HepG2 (cell line): ENCODE data around the gene ZKSCAN1. TPM values are rescaled to one million over a fixed set of nuclear protein-coding genes. Genes with fewer than 3 reads are reported as not detected.

Experiments
- ATAC-seq: fragments of 200-7000 bp; cut with Tn5 transposase; 3 replicates; pipeline ENCODE4 v1.9.1; 2020; ENCODE audit warnings: mild to moderate bottlenecking, moderate library complexity
- BruUV-seq: library from RNA; stranded (reverse); fragments of 400-500 nt; replicated peaks from 2 replicates; lab custom pipeline; 2021; lab: Mats Ljungman, UMichigan
- CTCF ChIA-PET: fragments of 300-600 bp; formaldehyde crosslinking; extraction: SDS; loops from one replicate; lab custom pipeline; 2021; ENCODE audit warnings: low total read pairs, inconsistent platforms, low intra/inter-chr PET ratio; lab: Yijun Ruan, JAX
- POLR2A ChIA-PET: fragments of 350-600 bp; sonication (Branson Sonifier 250); formaldehyde crosslinking; loops from one replicate; lab custom pipeline; 2020; ENCODE audit warnings: antibody characterized with exemption, inconsistent platforms; lab: Yijun Ruan, JAX
- DNase-seq: peaks from one replicate; pipeline ENCODE4 v3.0.0-alpha.2; 2015; ENCODE audit warnings: low spot score
- FAIRE-seq: peaks from 3 replicates; lab custom pipeline; 2011; peaks lifted over from hg19 to GRCh38; lab: Jason Lieb, UNC
- H2AFZ ChIP-seq: one replicate; pipeline ENCODE4 v1.6.1; 2011; ENCODE audit warnings: low read length, inconsistent platforms
- H3K27ac ChIP-seq: fragments of 300-600 bp; 3 replicates; pipeline ENCODE4 v1.8.0; 2011; ENCODE audit warnings: mixed run types, mild to moderate bottlenecking, mixed read lengths, low read length, inconsistent platforms; ENCODE audit not compliant: insufficient read depth; ENCODE audit errors: extremely low read length
- H3K27me3 ChIP-seq, 2 experiments: fragments of 200-600 bp in 1 of 2; 2 replicates in 1 of 2; 3 replicates in 1 of 2; pipeline versions ENCODE4 v1.6.0 to v1.8.0; 2011; ENCODE audit warnings: low read length in 2 of 2, mild to moderate bottlenecking in 2 of 2, moderate library complexity in 2 of 2, inconsistent platforms in 1 of 2; ENCODE audit not compliant: insufficient read depth in 2 of 2, control insufficient read depth in 1 of 2
- H3K36me3 ChIP-seq, 2 experiments: fragments of 200-600 bp in 1 of 2; replicated peaks in 1 of 2; 2 replicates in 1 of 2; 3 replicates in 1 of 2; pipeline versions ENCODE4 v1.5.1 to v1.8.0; 2011; ENCODE audit warnings: low read length in 2 of 2, inconsistent platforms in 1 of 2; ENCODE audit not compliant: insufficient read depth in 2 of 2, control insufficient read depth in 1 of 2
- H3K4me1 ChIP-seq: 2 replicates; pipeline ENCODE4 v1.5.1; 2012; ENCODE audit warnings: low read length, inconsistent platforms; ENCODE audit not compliant: insufficient read depth
- H3K4me2 ChIP-seq: 2 replicates; pipeline ENCODE4 v1.6.0; 2011; ENCODE audit warnings: low read depth, low read length, inconsistent platforms
- H3K4me3 ChIP-seq, 3 experiments: fragments of 200-600 bp in 1 of 3; sonication (generic), shearing (Covaris generic) in 1 of 3; replicated peaks in 1 of 3; 2 replicates each; pipeline ENCODE4 v1.5.1; 2011 to 2016; ENCODE audit warnings: low read length in 3 of 3, inconsistent platforms in 2 of 3, low read depth in 2 of 3, mild to moderate bottlenecking in 2 of 3, control low read depth in 1 of 3, mixed read lengths in 1 of 3; ENCODE audit not compliant: insufficient read depth in 1 of 3
- H3K79me2 ChIP-seq: one replicate; pipeline ENCODE4 v1.6.1; 2011; ENCODE audit warnings: low read length, inconsistent platforms; ENCODE audit not compliant: insufficient read depth
- H3K9ac ChIP-seq: 2 replicates; pipeline ENCODE4 v1.6.0; 2011; ENCODE audit warnings: mild to moderate bottlenecking, low read depth, low read length, inconsistent platforms; ENCODE audit not compliant: insufficient read depth
- H3K9me3 ChIP-seq: 2 replicates; pipeline ENCODE4 v1.5.1; 2012; ENCODE audit warnings: mild to moderate bottlenecking, low read length
- H4K20me1 ChIP-seq: 2 replicates; pipeline ENCODE4 v1.6.0; 2011; ENCODE audit warnings: inconsistent platforms, mild to moderate bottlenecking, low read length, moderate library complexity; ENCODE audit not compliant: insufficient read depth
- AGO2 ChIP-seq: fragments of 200-400 bp; formaldehyde crosslinking; optimal IDR thresholded peaks from 2 replicates; pipeline ENCODE3; 2017; ENCODE audit warnings: mild to moderate bottlenecking, low read depth, low read length, moderate library complexity
- ATF1 ChIP-seq: IDR thresholded peaks from 2 replicates; pipeline ENCODE4 v1.6.1; 2016; ENCODE audit warnings: mild to moderate bottlenecking, control low read depth
- CHD2 ChIP-seq: IDR thresholded peaks from 2 replicates; pipeline ENCODE4 v1.6.1; 2011; ENCODE audit warnings: low read depth, low read length, improper control_type of control experiment
- CHD4 ChIP-seq: fragments of 200-600 bp; sonication (generic); IDR thresholded peaks from 2 replicates; pipeline ENCODE4 v1.7.0; 2017; ENCODE audit warnings: mild to moderate bottlenecking, low read length, borderline replicate concordance
- HNRNPH1 ChIP-seq: fragments of 200-400 bp; formaldehyde crosslinking; optimal IDR thresholded peaks from 2 replicates; pipeline ENCODE3; 2017; ENCODE audit warnings: mild to moderate bottlenecking, low read depth, low read length
- SRSF1 ChIP-seq: fragments of 200-400 bp; formaldehyde crosslinking; optimal IDR thresholded peaks from 2 replicates; pipeline ENCODE3; 2017; ENCODE audit warnings: mild to moderate bottlenecking, low read depth, low read length, moderate library complexity
- THAP11 ChIP-seq: IDR thresholded peaks from 2 replicates; pipeline ENCODE4 v1.6.1; 2016; ENCODE audit warnings: missing biosample characterization, missing genetic modification reagents
- TOE1 ChIP-seq: sonication (generic); formaldehyde crosslinking; IDR thresholded peaks from 2 replicates; pipeline ENCODE4 v1.4.0; 2020; ENCODE audit warnings: mild to moderate bottlenecking, missing genetic modification reagents
- ZFP36 ChIP-seq: fragments of 150-350 bp; IDR thresholded peaks from 2 replicates; pipeline ENCODE4 v1.6.1; 2018; ENCODE audit warnings: borderline replicate concordance, low read length, low read depth; ENCODE audit not compliant: partially characterized antibody
- ZNF350 ChIP-seq: sonication (generic); formaldehyde crosslinking; IDR thresholded peaks from 2 replicates; pipeline ENCODE4 v1.4.0; 2020; ENCODE audit warnings: mild to moderate bottlenecking, low read depth, missing genetic modification reagents, borderline replicate concordance
- ZNF44 ChIP-seq: sonication (generic); formaldehyde crosslinking; IDR thresholded peaks from 2 replicates; pipeline ENCODE4 v1.5.1; 2020; ENCODE audit warnings: mild to moderate bottlenecking, missing genetic modification reagents
- ZSCAN22 ChIP-seq: sonication (generic); formaldehyde crosslinking; IDR thresholded peaks from 2 replicates; pipeline ENCODE4 v1.4.0; 2020; ENCODE audit warnings: mild to moderate bottlenecking, missing genetic modification reagents
- WGBS: methylation state at CpG from one replicate; pipeline ENCODE4 v1.1.6; 2017; ENCODE audit warnings: low lambda C conversion rate; 5-methylcytosine and 5-hydroxymethylcytosine counted together
- in situ Hi-C: cut with HindIII; loops from 2 replicates; pipeline ENCODE4 v1.10.0; 2017; ENCODE audit warnings: low pct_unique_long_range_greater_than_20kb; ENCODE audit not compliant: extremely low pct_ligation_motif_present
- intact Hi-C: fragments of 100-400 bp; cut with micrococcal nuclease; formaldehyde crosslinking; loops from one replicate; pipeline ENCODE4 v1.10.0; 2022; ENCODE audit not compliant: unreplicated experiment
- polyA plus RNA-seq, 8 experiments: library from polyadenylated mRNA; depleted of rRNA in 3 of 8; stranded (reverse) in 7 of 8; unstranded in 1 of 8; fragments of >200 nt; fragmentation: Illumina TruSeq in 4 of 8; extraction: Trizol in 4 of 8; gene quantifications; 2 replicates each; pipeline versions ENCODE4 v1.2.1 to v1.2.3, GENCODE V29; 2011 to 2016; ENCODE audit warnings: low read depth in 4 of 8, missing spikeins in 1 of 8, mixed read lengths in 1 of 8; ENCODE audit not compliant: insufficient read depth in 1 of 8
- total RNA-seq, 5 experiments: library from RNA; depleted of rRNA; stranded (reverse); fragments of >200 nt; fragmentation: Illumina TruSeq; extraction: Trizol; gene quantifications; 2 replicates each; pipeline ENCODE4 v1.2.3, GENCODE V29; 2016; ENCODE audit warnings: low read depth in 1 of 5
- TF ChIP-seq, protein P1 (sequence below): fragments of 450-650 bp; IDR thresholded peaks from 2 replicates; pipeline ENCODE4 v1.6.1; 2017
- TF ChIP-seq, protein P2 (sequence below): sonication (generic); formaldehyde crosslinking; IDR thresholded peaks from 2 replicates; pipeline ENCODE4 v1.5.1; 2020; ENCODE audit warnings: mild to moderate bottlenecking, missing genetic modification reagents, moderate library complexity
- TF ChIP-seq, protein P3 (sequence below): sonication (generic); formaldehyde crosslinking; conservative IDR thresholded peaks from 2 replicates; pipeline ENCODE4 v1.4.0; 2020; ENCODE audit warnings: missing genetic modification reagents
- TF ChIP-seq, protein P4 (sequence below): sonication (generic); formaldehyde crosslinking; conservative IDR thresholded peaks from 2 replicates; pipeline ENCODE4 v1.8.0; 2022; ENCODE audit warnings: mild to moderate bottlenecking, moderate library complexity, missing genetic modification reagents

The ZKSCAN1 gene
- total and polyA plus RNA-seq, 2 of the 13 experiments (the other 11 are each of a cell fraction or from before 2014, with no cell fraction given), result 46.4 to 60.6 TPM

DNA sequence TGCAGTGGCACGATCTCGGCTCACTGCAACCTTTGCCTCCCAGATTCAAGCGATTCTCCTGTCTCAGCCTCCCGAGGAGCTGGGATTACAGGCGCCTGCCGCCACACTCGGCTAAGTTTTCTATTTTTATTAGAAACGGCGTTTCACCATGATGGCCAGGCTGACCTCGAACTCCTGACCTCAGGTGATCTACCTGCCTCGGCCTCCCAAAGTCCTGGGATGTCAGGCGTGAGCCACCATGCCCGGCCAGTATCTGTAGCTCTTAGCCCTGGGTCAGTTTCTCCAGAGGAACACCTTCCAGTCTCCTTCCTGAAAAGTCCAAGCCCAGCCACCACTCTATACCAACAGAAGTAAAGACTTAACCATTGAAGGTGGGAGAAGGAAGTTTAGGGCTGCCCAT, 15.2 kb upstream of the ZKSCAN1 start:
- WGBS, result 49% methylated on average over 13 of the region's 13 CpGs
- Histone ChIP-seq H3K9ac (peak overlapping the region; percentile 53), H3K27ac (peak overlapping the region; percentile 95), H4K20me1 (no peaks in the 10 kb centered on the region), H3K4me3 (no peak overlapping the region), H3K4me2 (peak overlapping the region; percentile 46), H3K27me3 (no peaks in the 10 kb centered on the region), H2AFZ (no peak overlapping the region), H3K36me3 (no peaks in the 10 kb centered on the region), H3K4me1 (peaks cover 91% of the 10 kb centered on the region), H3K79me2 (no peaks in the 10 kb centered on the region), H3K9me3 (no peaks in the 10 kb centered on the region)
- no peak for ATAC-seq
- in situ Hi-C loops (no loop called here), intact Hi-C loops (no loop called here)
- BruUV-seq, result no TSS peak
- no peak for FAIRE-seq
- DNase-seq, result no peak
- ChIA-PET POLR2A (interaction anchor here (6.8 kb wide), 1 partner anchor 15 kb away, joined by 212 read pairs; the partner anchor contains the start of gene ZKSCAN1), CTCF (no interaction called here)
- TF ChIP-seq AGO2 (no peak), SRSF1 (no peak), HNRNPH1 (no peak), ATF1 (CRISPR knock-in tag) (0 out of 2 replicates have a peak, but pooled peaks have one; percentile 6), ZNF44 (no peak), ZFP36 (no peak), CHD4 (no peak), THAP11 (CRISPR knock-in tag) (no peak), ZSCAN22 (CRISPR knock-in tag) (no peak), ZNF350 (CRISPR knock-in tag) (no peak), TOE1 (CRISPR knock-in tag) (no peak), CHD2 (no peak)
- TF ChIP-seq, protein P1, sequence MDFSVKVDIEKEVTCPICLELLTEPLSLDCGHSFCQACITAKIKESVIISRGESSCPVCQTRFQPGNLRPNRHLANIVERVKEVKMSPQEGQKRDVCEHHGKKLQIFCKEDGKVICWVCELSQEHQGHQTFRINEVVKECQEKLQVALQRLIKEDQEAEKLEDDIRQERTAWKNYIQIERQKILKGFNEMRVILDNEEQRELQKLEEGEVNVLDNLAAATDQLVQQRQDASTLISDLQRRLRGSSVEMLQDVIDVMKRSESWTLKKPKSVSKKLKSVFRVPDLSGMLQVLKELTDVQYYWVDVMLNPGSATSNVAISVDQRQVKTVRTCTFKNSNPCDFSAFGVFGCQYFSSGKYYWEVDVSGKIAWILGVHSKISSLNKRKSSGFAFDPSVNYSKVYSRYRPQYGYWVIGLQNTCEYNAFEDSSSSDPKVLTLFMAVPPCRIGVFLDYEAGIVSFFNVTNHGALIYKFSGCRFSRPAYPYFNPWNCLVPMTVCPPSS, result no peak
- TF ChIP-seq, protein P2, sequence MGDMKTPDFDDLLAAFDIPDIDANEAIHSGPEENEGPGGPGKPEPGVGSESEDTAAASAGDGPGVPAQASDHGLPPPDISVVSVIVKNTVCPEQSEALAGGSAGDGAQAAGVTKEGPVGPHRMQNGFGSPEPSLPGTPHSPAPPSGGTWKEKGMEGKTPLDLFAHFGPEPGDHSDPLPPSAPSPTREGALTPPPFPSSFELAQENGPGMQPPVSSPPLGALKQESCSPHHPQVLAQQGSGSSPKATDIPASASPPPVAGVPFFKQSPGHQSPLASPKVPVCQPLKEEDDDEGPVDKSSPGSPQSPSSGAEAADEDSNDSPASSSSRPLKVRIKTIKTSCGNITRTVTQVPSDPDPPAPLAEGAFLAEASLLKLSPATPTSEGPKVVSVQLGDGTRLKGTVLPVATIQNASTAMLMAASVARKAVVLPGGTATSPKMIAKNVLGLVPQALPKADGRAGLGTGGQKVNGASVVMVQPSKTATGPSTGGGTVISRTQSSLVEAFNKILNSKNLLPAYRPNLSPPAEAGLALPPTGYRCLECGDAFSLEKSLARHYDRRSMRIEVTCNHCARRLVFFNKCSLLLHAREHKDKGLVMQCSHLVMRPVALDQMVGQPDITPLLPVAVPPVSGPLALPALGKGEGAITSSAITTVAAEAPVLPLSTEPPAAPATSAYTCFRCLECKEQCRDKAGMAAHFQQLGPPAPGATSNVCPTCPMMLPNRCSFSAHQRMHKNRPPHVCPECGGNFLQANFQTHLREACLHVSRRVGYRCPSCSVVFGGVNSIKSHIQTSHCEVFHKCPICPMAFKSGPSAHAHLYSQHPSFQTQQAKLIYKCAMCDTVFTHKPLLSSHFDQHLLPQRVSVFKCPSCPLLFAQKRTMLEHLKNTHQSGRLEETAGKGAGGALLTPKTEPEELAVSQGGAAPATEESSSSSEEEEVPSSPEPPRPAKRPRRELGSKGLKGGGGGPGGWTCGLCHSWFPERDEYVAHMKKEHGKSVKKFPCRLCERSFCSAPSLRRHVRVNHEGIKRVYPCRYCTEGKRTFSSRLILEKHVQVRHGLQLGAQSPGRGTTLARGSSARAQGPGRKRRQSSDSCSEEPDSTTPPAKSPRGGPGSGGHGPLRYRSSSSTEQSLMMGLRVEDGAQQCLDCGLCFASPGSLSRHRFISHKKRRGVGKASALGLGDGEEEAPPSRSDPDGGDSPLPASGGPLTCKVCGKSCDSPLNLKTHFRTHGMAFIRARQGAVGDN (CRISPR knock-in tag), result peak; percentile 64
- TF ChIP-seq, protein P3, sequence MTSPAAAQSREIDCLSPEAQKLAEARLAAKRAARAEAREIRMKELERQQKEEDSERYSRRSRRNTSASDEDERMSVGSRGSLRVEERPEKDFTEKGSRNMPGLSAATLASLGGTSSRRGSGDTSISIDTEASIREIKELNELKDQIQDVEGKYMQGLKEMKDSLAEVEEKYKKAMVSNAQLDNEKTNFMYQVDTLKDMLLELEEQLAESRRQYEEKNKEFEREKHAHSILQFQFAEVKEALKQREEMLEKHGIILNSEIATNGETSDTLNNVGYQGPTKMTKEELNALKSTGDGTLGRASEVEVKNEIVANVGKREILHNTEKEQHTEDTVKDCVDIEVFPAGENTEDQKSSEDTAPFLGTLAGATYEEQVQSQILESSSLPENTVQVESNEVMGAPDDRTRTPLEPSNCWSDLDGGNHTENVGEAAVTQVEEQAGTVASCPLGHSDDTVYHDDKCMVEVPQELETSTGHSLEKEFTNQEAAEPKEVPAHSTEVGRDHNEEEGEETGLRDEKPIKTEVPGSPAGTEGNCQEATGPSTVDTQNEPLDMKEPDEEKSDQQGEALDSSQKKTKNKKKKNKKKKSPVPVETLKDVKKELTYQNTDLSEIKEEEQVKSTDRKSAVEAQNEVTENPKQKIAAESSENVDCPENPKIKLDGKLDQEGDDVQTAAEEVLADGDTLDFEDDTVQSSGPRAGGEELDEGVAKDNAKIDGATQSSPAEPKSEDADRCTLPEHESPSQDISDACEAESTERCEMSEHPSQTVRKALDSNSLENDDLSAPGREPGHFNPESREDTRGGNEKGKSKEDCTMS (CRISPR knock-in tag), result no peak
- TF ChIP-seq, protein P4, sequence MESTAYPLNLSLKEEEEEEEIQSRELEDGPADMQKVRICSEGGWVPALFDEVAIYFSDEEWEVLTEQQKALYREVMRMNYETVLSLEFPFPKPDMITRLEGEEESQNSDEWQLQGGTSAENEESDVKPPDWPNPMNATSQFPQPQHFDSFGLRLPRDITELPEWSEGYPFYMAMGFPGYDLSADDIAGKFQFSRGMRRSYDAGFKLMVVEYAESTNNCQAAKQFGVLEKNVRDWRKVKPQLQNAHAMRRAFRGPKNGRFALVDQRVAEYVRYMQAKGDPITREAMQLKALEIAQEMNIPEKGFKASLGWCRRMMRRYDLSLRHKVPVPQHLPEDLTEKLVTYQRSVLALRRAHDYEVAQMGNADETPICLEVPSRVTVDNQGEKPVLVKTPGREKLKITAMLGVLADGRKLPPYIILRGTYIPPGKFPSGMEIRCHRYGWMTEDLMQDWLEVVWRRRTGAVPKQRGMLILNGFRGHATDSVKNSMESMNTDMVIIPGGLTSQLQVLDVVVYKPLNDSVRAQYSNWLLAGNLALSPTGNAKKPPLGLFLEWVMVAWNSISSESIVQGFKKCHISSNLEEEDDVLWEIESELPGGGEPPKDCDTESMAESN (CRISPR knock-in tag), result no peak
